UCSD-AML1 (cell line): Measurements from ENCODE around the gene C10orf90.

Experiments used
- DNase-seq: peaks from one replicate; lab custom pipeline; 2025; ENCODE audit not compliant: unreplicated experiment; lab: John Stamatoyannopoulos, UW

The C10orf90 gene

GRCh38 chr10:126670056-126670894, at the start of gene C10orf90:
Gene C10orf90, minus strand, starts transcription at chr10:126670693. Its CDS starts 213 bp downstream, at chr10:126670480.
- DNase-seq, result no peak

- DNase-seq, result no peak
Observed at GRCh38 chr10:126716366-126716765, 45.9 kb upstream of the C10orf90 start.

- DNase-seq, result no peak
Observed at GRCh38 chr10:126713594-126713993, 43.1 kb upstream of the C10orf90 start.

GRCh38 chr10:126712681-126713080, 42.2 kb upstream of the C10orf90 start:
- no peak for DNase-seq

- no peak for DNase-seq
Observed at GRCh38 chr10:126705951-126706565, 35.6 kb upstream of the C10orf90 start.

- DNase-seq, result no peak
Observed at GRCh38 chr10:126705131-126705530, 34.6 kb upstream of the C10orf90 start.

- DNase-seq, result no peak
Observed at GRCh38 chr10:126704649-126705048, 34.2 kb upstream of the C10orf90 start.

- DNase-seq, result no peak
Observed at GRCh38 chr10:126702181-126702580, 31.7 kb upstream of the C10orf90 start.

- DNase-seq, result no peak
Observed at GRCh38 chr10:126701526-126701925, 31.0 kb upstream of the C10orf90 start.

GRCh38 chr10:126696684-126697083, 26.2 kb upstream of the C10orf90 start:
- no peak for DNase-seq

GRCh38 chr10:126691456-126691855, 21.0 kb upstream of the C10orf90 start:
- no peak for DNase-seq

GRCh38 chr10:126690534-126690933, 20.0 kb upstream of the C10orf90 start:
- no peak for DNase-seq

GRCh38 chr10:126689461-126689994, 19.0 kb upstream of the C10orf90 start:
- DNase-seq, result no peak

GRCh38 chr10:126687121-126687606, 16.7 kb upstream of the C10orf90 start:
- no peak for DNase-seq

- no peak for DNase-seq
Observed at GRCh38 chr10:126686719-126687118, 16.2 kb upstream of the C10orf90 start.

- no peak for DNase-seq
Observed at GRCh38 chr10:126686268-126686667, 15.8 kb upstream of the C10orf90 start.

- DNase-seq, result no peak
Observed at GRCh38 chr10:126685756-126686155, 15.3 kb upstream of the C10orf90 start.

- DNase-seq, result no peak
Observed at GRCh38 chr10:126684171-126684745, 13.8 kb upstream of the C10orf90 start.

GRCh38 chr10:126683466-126683865, 13.0 kb upstream of the C10orf90 start:
- DNase-seq, result no peak

- no peak for DNase-seq
Observed at GRCh38 chr10:126675656-126676438, 5.4 kb upstream of the C10orf90 start.
